ENCODE measurements around the gene MIPOL1. TPM values are rescaled to one million over a fixed set of nuclear protein-coding genes. Genes with fewer than 3 reads are reported as not detected.
"Not testable (repeated sequence)": the region's sequence is repeated elsewhere in the genome, so short reads cannot be mapped to it uniquely, and the experiment has no call there.

Gene MIPOL1
- total RNA-seq, 2 donors from 2014 or later: 16.7 to 19.6 TPM

GRCh38 chr14:37343307-37344094, 145.8 kb downstream of the MIPOL1 start:
- intact Hi-C loops (cut with DNase I): no loop called here
- DNase-seq (ENCODE audit: low spot score): no peak

DNA sequence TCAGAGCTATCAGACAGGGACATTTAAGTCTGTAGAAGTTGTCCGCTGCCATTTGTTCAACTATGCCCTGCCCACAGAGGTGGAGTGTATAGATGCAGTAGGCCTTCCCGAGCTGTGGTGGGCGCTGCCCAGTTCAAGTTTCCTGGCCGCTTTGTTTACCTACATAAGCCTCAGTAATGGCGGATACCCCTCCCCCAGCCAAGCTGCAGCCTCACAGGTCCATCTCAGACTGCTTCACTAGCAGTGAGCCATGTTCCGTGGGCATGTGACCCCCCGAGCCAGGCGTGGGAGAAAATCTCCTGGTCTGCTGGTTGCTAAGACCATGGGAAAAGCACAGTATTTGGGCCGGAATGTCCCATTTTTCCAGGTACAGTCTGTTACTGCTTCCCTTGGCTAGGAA, 165.9 kb downstream of the MIPOL1 start:
- no peak for DNase-seq (ENCODE audit: low spot score)
- intact Hi-C loops (cut with DNase I): no loop called here

- intact Hi-C loops (cut with DNase I): no loop called here
- no peak for DNase-seq (ENCODE audit: low spot score)
Measured at GRCh38 chr14:37369425-37369824, 171.7 kb downstream of the MIPOL1 start.

- DNase-seq (ENCODE audit: low spot score): no peak
- intact Hi-C loops (cut with DNase I): no loop called here
Measured at GRCh38 chr14:37375566-37375965, 177.8 kb downstream of the MIPOL1 start.

GRCh38 chr14:37376944-37377609, 179.3 kb downstream of the MIPOL1 start:
- intact Hi-C loops (cut with DNase I): no loop called here
- no peak for DNase-seq (ENCODE audit: low spot score)

- no peak for DNase-seq (ENCODE audit: low spot score)
- intact Hi-C loops (cut with DNase I): no loop called here
Measured at GRCh38 chr14:37384870-37385596, 187.3 kb downstream of the MIPOL1 start.

DNA sequence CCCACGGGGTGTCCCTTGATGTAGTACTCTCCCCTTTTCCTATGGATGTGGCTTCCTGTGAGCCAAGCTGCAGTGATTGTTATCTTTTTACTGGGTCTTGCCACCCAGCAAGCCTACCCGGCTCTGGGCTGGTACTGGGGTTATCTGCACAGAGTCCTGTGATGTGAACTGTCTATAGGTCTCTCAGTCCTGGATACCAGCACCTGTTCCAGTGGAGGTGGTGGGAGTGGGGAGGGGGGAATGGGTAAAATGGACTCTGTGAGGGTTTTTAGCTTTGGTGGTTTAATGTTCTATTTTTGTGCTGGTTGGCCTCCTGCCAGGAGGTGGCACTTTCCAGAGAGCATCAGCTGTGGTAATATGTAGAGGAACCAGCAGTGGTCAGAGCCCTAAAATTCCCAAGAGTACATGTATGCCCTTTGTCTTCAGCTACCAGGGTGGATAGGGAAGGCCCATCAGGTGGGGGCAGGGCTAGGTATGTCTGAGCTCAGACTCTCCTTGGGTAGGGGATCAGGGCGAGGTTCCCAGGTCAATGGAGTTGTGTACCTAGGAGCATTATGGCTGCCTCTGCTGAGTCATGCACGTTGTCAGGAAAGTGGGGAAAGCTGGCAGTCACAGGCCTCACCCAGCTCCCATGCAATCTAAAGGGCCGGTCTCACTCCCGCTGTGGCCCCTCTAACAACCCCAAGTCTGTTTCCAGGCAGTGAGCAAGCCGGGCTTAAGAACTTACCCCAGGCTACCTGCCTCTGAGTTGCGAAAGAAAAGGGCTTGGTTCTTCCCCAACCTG, 199.6 kb downstream of the MIPOL1 start:
- intact Hi-C loops (cut with DNase I); DNase-seq (ENCODE audit: low spot score): not testable (repeated sequence)

DNA sequence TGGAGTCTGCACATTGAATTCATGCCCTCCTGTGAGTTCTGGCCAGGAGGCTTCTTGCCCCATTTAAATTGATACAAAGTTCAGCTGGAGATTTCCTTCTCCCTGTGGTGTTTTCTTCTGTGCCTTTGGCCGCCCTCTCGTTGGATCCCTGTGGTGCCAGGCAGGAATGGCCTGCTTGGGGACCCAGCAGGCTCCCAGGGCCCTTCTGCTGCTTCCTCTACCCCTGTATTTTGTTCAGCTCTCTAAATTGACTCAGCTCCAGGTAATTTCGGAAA, 200.1 kb downstream of the MIPOL1 start:
- intact Hi-C loops (cut with DNase I): no loop called here

GRCh38 chr14:37399517-37399916, 201.8 kb downstream of the MIPOL1 start:
- no peak for DNase-seq (ENCODE audit: low spot score)
- intact Hi-C loops (cut with DNase I): no loop called here

More for the DNA sequence above, 200.1 kb downstream of the MIPOL1 start:
- no peak for DNase-seq (ENCODE audit: low spot score)

DNA sequence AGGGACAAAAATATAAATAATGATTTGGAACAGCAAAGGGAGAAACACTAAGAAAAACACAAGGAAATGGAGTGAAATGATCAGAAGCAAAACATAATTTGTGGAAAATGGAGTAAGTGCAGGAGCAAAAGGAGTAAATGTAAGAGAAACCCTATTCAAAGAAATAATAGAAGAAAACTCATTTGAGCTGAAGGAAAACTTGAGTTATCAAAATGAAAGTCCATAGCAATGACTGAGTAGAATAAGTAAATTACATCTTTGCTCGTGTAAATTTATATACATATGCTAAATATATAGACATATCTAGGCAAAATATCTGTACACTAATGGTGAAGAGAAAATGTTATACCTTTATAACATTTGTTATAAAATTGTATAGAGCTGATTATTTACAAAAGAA, 203.4 kb downstream of the MIPOL1 start:
- intact Hi-C loops (cut with DNase I): no loop called here
- no peak for DNase-seq (ENCODE audit: low spot score)

DNA sequence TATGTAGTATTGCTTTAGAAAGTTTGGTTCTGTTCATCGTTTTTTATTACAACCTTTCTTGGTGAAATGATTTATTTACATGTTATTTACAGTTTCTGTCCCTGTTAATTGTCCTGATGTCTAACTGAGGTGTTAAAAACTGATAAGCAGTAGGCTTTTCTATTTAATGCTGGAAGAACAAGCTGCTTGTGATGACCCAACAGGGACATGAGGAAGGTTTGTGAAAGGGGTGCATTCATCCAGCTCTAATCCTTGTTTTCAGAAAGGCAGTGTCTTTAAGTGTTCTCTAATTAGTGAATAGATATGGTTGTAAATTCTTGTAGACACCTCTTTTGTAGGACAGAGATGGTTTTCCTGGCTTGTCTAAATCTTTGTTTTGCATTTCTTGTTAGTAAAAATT, 205.9 kb downstream of the MIPOL1 start:
- intact Hi-C loops (cut with DNase I): no loop called here
- no peak for DNase-seq (ENCODE audit: low spot score)

DNA sequence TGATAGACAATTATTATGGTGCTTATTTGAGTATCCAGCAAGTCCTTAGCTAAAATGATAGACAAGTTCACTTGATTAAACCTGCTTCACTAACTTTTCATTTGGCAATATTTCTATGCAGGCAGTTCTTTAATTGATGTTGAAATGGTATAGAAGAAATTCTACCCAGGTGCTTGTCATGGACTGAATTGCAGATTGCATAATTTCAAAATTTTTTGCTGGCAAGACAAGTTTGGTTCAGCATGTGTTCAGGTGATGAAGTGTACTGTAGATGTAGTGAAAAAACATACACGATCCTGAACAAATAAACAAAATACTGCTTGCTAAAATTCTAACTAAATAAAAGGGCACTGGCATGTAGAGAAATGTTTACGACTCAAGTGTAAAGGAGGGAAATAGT, 208.4 kb downstream of the MIPOL1 start:
- intact Hi-C loops (cut with DNase I): no loop called here
- DNase-seq (ENCODE audit: low spot score): no peak

GRCh38 chr14:37411079-37411735, 213.5 kb downstream of the MIPOL1 start:
- DNase-seq (ENCODE audit: low spot score): no peak
- intact Hi-C loops (cut with DNase I): no loop called here

GRCh38 chr14:37413050-37413449, 215.3 kb downstream of the MIPOL1 start:
- no peak for DNase-seq (ENCODE audit: low spot score)

GRCh38 chr14:37413504-37414003, 215.8 kb downstream of the MIPOL1 start:
- DNase-seq (ENCODE audit: low spot score): no peak
- intact Hi-C loops (cut with DNase I): no loop called here

More at GRCh38 chr14:37413050-37413449, 215.3 kb downstream of the MIPOL1 start:
- intact Hi-C loops (cut with DNase I): no loop called here

DNA sequence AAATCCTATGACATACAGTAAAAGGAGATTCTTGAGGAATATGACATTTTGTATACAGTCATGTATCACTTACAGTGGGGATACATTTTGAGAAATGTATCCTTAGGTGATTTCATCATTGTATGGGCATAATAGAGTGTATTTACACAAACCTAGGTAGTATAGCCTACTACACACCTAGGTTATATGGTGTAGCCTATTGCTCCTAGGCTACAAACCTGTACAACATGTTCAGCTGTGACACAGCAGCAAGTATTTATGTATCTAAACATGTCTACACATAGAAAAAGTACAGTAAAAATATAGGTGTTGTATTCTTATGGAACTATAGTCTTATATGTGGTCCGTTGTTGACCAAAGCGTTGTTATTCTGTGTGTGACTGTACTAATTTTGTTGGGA, 218.5 kb downstream of the MIPOL1 start:
- intact Hi-C loops (cut with DNase I): no loop called here
- DNase-seq (ENCODE audit: low spot score): no peak

DNA sequence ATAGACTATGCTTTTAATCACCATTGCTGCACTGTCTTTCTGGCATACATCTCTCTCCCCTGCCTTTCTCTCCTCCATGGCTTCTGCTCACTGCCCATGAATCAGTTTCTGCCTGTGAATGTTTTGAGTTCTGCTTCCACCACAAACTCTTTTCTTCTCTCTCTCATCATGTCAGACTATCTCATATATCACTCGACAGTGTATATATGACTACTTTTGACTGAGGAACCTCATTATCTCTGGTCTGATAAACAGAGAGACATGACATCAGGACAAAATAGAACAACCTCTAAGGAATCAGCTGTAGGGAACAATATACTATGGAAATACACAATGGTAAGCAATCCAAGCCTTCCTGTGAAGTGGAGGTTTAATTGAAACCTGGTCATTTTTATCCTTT, 219.4 kb downstream of the MIPOL1 start:
- intact Hi-C loops (cut with DNase I): no loop called here
- no peak for DNase-seq (ENCODE audit: low spot score)

GRCh38 chr14:37417833-37418232, 220.1 kb downstream of the MIPOL1 start:
- intact Hi-C loops (cut with DNase I): no loop called here
- no peak for DNase-seq (ENCODE audit: low spot score)

GRCh38 chr14:37420622-37421021, 222.9 kb downstream of the MIPOL1 start:
- intact Hi-C loops (cut with DNase I): no loop called here
- DNase-seq (ENCODE audit: low spot score): no peak
